HEK293 (cell line): ENCODE results near the gene HDAC7.

Source experiments
- CTCF ChIA-PET: fragments of 350-600 bp; formaldehyde crosslinking; extraction: SDS; loops from one replicate; lab custom pipeline; 2021; ENCODE audit warnings: antibody characterized with exemption; lab: Yijun Ruan, JAX
- POLR2A ChIA-PET: fragments of 300-600 bp; formaldehyde crosslinking; extraction: SDS; loops from one replicate; lab custom pipeline; 2020; ENCODE audit warnings: antibody characterized with exemption, inconsistent platforms; lab: Yijun Ruan, JAX
- H3K27ac ChIP-seq: fragments of 200-500 bp; sonication (Bioruptor generic); 2 replicates; pipeline ENCODE4 v1.5.1; 2014; ENCODE audit warnings: low read depth, low read length, control low read depth, inconsistent platforms; ENCODE audit errors: extremely low read depth
- H3K36me3 ChIP-seq, 2 experiments: fragments of 200-500 bp in 1 of 2; sonication (Bioruptor generic) in 1 of 2; 1 replicate in 1 of 2; 2 replicates in 1 of 2; pipeline ENCODE4 v1.5.1; 2014 to 2017; ENCODE audit warnings: inconsistent platforms in 2 of 2, low read length in 2 of 2; ENCODE audit not compliant: control insufficient read depth in 2 of 2, insufficient read depth in 1 of 2
- H3K4me1 ChIP-seq: fragments of 200-500 bp; sonication (Bioruptor generic); 2 replicates; pipeline ENCODE4 v1.5.1; 2014; ENCODE audit warnings: mild to moderate bottlenecking, low read length, inconsistent platforms; ENCODE audit not compliant: control insufficient read depth, insufficient read depth
- H3K4me3 ChIP-seq: 2 replicates; pipeline ENCODE4 v1.5.1; 2011; ENCODE audit warnings: low read depth, mild to moderate bottlenecking, control low read depth, low read length, moderate library complexity
- H3K9me3 ChIP-seq: fragments of 200-500 bp; sonication (Bioruptor generic); 2 replicates; pipeline ENCODE4 v1.5.1; 2014; ENCODE audit warnings: low read depth, low read length, inconsistent platforms; ENCODE audit not compliant: control insufficient read depth, insufficient read depth
- IKZF3 ChIP-seq: fragments of 450-650 bp; IDR thresholded peaks from 2 replicates; pipeline ENCODE4 v1.5.0; 2018; ENCODE audit warnings: missing biosample characterization, mild to moderate bottlenecking, missing genetic modification characterization, moderate library complexity
- KLF9 ChIP-seq: fragments of 450-650 bp; formaldehyde crosslinking; IDR thresholded peaks from 2 replicates; pipeline ENCODE4 v1.5.1; 2016; ENCODE audit warnings: missing biosample characterization, missing genetic modification characterization, low read depth
- SCRT2 ChIP-seq: fragments of 450-650 bp; formaldehyde crosslinking; IDR thresholded peaks from 2 replicates; pipeline ENCODE4 v1.5.1; 2016; ENCODE audit warnings: missing biosample characterization, missing genetic modification characterization
- SETDB1 ChIP-seq: IDR thresholded peaks from one replicate; pipeline ENCODE4 v1.6.1; 2017; ENCODE audit warnings: mild to moderate bottlenecking, low read length, moderate library complexity, mixed read lengths; ENCODE audit not compliant: insufficient read length
- ZBTB20 ChIP-seq: fragments of 450-650 bp; formaldehyde crosslinking; IDR thresholded peaks from 2 replicates; pipeline ENCODE4 v1.5.1; 2016; ENCODE audit warnings: missing biosample characterization, missing genetic modification characterization
- ZBTB8A ChIP-seq: fragments of 450-650 bp; formaldehyde crosslinking; IDR thresholded peaks from 2 replicates; pipeline ENCODE4 v1.5.1; 2016; ENCODE audit warnings: missing biosample characterization, missing genetic modification characterization
- ZNF121 ChIP-seq: fragments of 450-650 bp; formaldehyde crosslinking; IDR thresholded peaks from 2 replicates; pipeline ENCODE4 v1.5.1; 2016; ENCODE audit warnings: missing biosample characterization, missing genetic modification characterization
- ZNF335 ChIP-seq: fragments of 450-650 bp; formaldehyde crosslinking; conservative IDR thresholded peaks from 2 replicates; pipeline ENCODE4 v1.5.1; 2016; ENCODE audit warnings: missing biosample characterization, missing genetic modification characterization
- ZNF426 ChIP-seq: fragments of 450-650 bp; formaldehyde crosslinking; IDR thresholded peaks from 2 replicates; pipeline ENCODE4 v1.5.1; 2017; ENCODE audit warnings: missing biosample characterization, missing genetic modification characterization, mild to moderate bottlenecking, inconsistent platforms, moderate library complexity
- ZNF501 ChIP-seq: fragments of 450-650 bp; formaldehyde crosslinking; IDR thresholded peaks from 2 replicates; pipeline ENCODE4 v1.5.1; 2016; ENCODE audit warnings: missing biosample characterization, missing genetic modification characterization
- ZNF510 ChIP-seq: fragments of 450-650 bp; formaldehyde crosslinking; IDR thresholded peaks from 2 replicates; pipeline ENCODE4 v1.5.1; 2018; ENCODE audit warnings: mild to moderate bottlenecking, missing genetic modification characterization, missing biosample characterization; ENCODE audit not compliant: insufficient replicate concordance
- ZNF843 ChIP-seq: fragments of 450-650 bp; formaldehyde crosslinking; IDR thresholded peaks from 2 replicates; pipeline ENCODE4 v1.5.1; 2016; ENCODE audit warnings: missing biosample characterization, missing genetic modification characterization
- TF ChIP-seq, protein P1 (sequence below): fragments of 450-650 bp; formaldehyde crosslinking; conservative IDR thresholded peaks from 2 replicates; pipeline ENCODE4 v1.5.1; 2016; ENCODE audit warnings: low read depth, missing biosample characterization, missing genetic modification characterization
- TF ChIP-seq, protein P2 (sequence below): fragments of 450-650 bp; formaldehyde crosslinking; IDR thresholded peaks from 2 replicates; pipeline ENCODE4 v1.5.1; 2016; ENCODE audit warnings: missing biosample characterization, missing genetic modification characterization
- TF ChIP-seq, protein P3 (sequence below): fragments of 450-650 bp; formaldehyde crosslinking; IDR thresholded peaks from 2 replicates; pipeline ENCODE4 v1.5.1; 2016; ENCODE audit warnings: missing biosample characterization, missing genetic modification characterization

The HDAC7 gene

DNA sequence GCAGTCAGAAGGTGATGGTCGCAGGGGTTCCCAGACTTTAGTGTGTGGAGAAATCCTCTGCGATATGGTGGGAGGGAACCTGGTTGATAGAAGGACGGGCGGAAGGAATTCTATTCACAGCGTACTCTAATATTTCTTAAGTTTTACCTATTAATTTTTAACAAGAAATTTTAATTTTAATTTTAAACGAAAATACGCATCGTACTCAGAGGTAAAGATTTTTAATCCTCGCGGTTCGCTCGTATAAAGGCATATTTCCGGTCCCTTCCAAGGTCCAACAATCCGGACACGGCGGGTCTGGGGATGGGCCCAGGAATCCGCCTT lies 47.0 kb downstream of the HDAC7 start:
- POLR2A ChIA-PET = interaction anchor here (0.6 to 1.6 kb wide), 3 partner anchors 14 to 67 kb away, joined by 3 to 4 read pairs (median 4); partner anchors contain the start of gene RAPGEF3
- H3K27ac ChIP-seq = no peak overlapping the region; the same call in 1 of the 2 replicates
- CTCF ChIA-PET = interaction anchor here (0.5 to 19.6 kb wide), 12 partner anchors 10 to 417 kb away, joined by 3 to 784 read pairs (median 5); partner anchors contain the start of gene RAPGEF3
- no peak for TF ChIP-seq ZNF843 (tag by site-specific recombination)
- TF ChIP-seq ZNF335 (tag by site-specific recombination) = peak; percentile 63
- TF ChIP-seq ZBTB8A (tag by site-specific recombination) = peak; percentile 66
- TF ChIP-seq ZNF501 (tag by site-specific recombination) = no peak
- peak; percentile 61 for TF ChIP-seq ZBTB20 (tag by site-specific recombination)
- TF ChIP-seq, protein P1, sequence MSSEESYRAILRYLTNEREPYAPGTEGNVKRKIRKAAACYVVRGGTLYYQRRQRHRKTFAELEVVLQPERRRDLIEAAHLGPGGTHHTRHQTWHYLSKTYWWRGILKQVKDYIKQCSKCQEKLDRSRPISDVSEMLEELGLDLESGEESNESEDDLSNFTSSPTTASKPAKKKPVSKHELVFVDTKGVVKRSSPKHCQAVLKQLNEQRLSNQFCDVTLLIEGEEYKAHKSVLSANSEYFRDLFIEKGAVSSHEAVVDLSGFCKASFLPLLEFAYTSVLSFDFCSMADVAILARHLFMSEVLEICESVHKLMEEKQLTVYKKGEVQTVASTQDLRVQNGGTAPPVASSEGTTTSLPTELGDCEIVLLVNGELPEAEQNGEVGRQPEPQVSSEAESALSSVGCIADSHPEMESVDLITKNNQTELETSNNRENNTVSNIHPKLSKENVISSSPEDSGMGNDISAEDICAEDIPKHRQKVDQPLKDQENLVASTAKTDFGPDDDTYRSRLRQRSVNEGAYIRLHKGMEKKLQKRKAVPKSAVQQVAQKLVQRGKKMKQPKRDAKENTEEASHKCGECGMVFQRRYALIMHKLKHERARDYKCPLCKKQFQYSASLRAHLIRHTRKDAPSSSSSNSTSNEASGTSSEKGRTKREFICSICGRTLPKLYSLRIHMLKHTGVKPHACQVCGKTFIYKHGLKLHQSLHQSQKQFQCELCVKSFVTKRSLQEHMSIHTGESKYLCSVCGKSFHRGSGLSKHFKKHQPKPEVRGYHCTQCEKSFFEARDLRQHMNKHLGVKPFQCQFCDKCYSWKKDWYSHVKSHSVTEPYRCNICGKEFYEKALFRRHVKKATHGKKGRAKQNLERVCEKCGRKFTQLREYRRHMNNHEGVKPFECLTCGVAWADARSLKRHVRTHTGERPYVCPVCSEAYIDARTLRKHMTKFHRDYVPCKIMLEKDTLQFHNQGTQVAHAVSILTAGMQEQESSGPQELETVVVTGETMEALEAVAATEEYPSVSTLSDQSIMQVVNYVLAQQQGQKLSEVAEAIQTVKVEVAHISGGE = 0 out of 2 replicates have a peak, but pooled peaks have one; percentile 23
- TF ChIP-seq, all 188 proteins: peak for 4
- no peaks in the 10 kb centered on the region for H3K36me3 ChIP-seq
- H3K4me3 ChIP-seq = peak overlapping the region; percentile 76
- no peaks in the 10 kb centered on the region; the same call in 1 of the 2 replicates for H3K4me1 ChIP-seq
- H3K9me3 ChIP-seq = no peaks in the 10 kb centered on the region

DNA sequence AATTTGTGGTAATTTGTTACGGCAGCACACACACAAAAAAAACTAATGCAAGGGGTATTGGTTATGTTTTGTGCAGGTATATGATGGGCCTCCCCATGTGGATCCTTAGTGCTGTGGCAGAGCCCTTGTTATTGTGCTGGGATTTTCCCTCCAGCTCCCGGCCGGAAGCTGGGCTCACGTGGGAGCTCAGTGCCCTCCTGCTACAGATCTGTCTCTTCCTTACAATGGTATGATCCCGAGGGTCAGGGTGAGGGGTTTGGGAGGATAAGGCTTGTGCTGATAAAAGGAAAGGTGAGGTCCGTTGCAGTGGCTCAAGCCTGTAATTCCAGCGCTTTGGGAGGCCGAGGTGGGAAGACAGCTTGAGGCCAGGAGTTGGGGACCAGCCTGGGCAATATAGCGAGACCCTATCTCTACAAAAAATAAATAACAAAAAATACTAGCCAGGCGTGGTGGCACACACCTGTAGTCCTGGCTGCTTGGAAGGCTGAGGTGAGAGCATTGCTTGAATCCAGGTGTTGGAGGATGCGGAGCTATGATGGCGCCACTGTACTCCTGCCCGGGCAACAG lies 47.5 kb downstream of the HDAC7 start:
- TF ChIP-seq IKZF3 (tag by site-specific recombination) (0 out of 2 replicates have a peak, but pooled peaks have one; percentile 31), SCRT2 (peak; percentile 39; the same call in 1 of the 2 replicates), ZNF121 (tag by site-specific recombination) (peak; percentile 91), ZNF426 (tag by site-specific recombination) (no peak), SETDB1 (no peak)
- TF ChIP-seq, protein P2, sequence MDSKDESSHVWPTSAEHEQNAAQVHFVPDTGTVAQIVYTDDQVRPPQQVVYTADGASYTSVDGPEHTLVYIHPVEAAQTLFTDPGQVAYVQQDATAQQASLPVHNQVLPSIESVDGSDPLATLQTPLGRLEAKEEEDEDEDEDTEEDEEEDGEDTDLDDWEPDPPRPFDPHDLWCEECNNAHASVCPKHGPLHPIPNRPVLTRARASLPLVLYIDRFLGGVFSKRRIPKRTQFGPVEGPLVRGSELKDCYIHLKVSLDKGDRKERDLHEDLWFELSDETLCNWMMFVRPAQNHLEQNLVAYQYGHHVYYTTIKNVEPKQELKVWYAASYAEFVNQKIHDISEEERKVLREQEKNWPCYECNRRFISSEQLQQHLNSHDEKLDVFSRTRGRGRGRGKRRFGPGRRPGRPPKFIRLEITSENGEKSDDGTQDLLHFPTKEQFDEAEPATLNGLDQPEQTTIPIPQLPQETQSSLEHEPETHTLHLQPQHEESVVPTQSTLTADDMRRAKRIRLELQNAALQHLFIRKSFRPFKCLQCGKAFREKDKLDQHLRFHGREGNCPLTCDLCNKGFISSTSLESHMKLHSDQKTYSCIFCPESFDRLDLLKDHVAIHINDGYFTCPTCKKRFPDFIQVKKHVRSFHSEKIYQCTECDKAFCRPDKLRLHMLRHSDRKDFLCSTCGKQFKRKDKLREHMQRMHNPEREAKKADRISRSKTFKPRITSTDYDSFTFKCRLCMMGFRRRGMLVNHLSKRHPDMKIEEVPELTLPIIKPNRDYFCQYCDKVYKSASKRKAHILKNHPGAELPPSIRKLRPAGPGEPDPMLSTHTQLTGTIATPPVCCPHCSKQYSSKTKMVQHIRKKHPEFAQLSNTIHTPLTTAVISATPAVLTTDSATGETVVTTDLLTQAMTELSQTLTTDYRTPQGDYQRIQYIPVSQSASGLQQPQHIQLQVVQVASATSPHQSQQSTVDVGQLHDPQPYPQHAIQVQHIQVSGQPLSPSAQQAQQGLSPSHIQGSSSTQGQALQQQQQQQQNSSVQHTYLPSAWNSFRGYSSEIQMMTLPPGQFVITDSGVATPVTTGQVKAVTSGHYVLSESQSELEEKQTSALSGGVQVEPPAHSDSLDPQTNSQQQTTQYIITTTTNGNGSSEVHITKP (tag by site-specific recombination) = peak; percentile 66
- no peaks in the 10 kb centered on the region for H3K36me3 ChIP-seq
- no peak overlapping the region for H3K27ac ChIP-seq
- H3K4me3 ChIP-seq = no peak overlapping the region
- POLR2A ChIA-PET = interaction anchor here (0.7 to 1.6 kb wide), 2 partner anchors 10 to 66 kb away, joined by 3 to 4 read pairs; no protein-coding TSS in a partner anchor
- H3K9me3 ChIP-seq = no peaks in the 10 kb centered on the region
- CTCF ChIA-PET = interaction anchor here (0.5 to 19.6 kb wide), 13 partner anchors 9 to 476 kb away, joined by 3 to 784 read pairs (median 5); partner anchors contain the start of gene RAPGEF3
- H3K4me1 ChIP-seq = no peaks in the 10 kb centered on the region; the same call in 1 of the 2 replicates

DNA sequence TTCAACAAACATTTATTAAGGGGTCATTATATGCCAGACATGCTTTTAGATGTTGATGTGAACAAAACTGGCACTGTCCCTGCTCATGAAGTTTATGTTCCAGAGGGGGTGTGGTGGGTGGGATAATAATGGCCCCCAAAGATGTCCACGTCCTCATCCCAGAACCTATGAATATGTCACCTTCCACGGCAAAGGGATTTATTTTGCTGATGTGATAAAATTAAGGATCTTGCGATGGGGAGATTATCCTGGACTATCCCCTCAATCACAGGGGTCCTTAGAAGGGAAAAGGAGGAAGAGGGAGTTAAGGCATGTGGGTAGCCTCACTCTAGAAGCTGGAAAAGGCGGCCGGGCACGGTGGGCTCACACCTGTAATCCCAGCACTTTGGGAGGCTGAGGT lies 48.4 kb downstream of the HDAC7 start:
- H3K36me3 ChIP-seq = no peaks in the 10 kb centered on the region
- TF ChIP-seq KLF9 (tag by site-specific recombination) (0 out of 2 replicates have a peak, but pooled peaks have one; percentile 18), ZNF510 (tag by site-specific recombination) (no peak), ZNF335 (tag by site-specific recombination) (peak; percentile 73)
- TF ChIP-seq, protein P3, sequence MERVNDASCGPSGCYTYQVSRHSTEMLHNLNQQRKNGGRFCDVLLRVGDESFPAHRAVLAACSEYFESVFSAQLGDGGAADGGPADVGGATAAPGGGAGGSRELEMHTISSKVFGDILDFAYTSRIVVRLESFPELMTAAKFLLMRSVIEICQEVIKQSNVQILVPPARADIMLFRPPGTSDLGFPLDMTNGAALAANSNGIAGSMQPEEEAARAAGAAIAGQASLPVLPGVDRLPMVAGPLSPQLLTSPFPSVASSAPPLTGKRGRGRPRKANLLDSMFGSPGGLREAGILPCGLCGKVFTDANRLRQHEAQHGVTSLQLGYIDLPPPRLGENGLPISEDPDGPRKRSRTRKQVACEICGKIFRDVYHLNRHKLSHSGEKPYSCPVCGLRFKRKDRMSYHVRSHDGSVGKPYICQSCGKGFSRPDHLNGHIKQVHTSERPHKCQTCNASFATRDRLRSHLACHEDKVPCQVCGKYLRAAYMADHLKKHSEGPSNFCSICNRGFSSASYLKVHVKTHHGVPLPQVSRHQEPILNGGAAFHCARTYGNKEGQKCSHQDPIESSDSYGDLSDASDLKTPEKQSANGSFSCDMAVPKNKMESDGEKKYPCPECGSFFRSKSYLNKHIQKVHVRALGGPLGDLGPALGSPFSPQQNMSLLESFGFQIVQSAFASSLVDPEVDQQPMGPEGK (tag by site-specific recombination) = 0 out of 2 replicates have a peak, but pooled peaks have one; percentile 11
- H3K4me3 ChIP-seq = no peak overlapping the region
- H3K9me3 ChIP-seq = no peaks in the 10 kb centered on the region
- POLR2A ChIA-PET = no interaction called here
- H3K4me1 ChIP-seq = no peaks in the 10 kb centered on the region; the same call in 1 of the 2 replicates
- no peak overlapping the region for H3K27ac ChIP-seq
- CTCF ChIA-PET = interaction anchor here (6.0 to 19.6 kb wide), 5 partner anchors 8 to 69 kb away, joined by 40 to 784 read pairs (median 108); partner anchors contain the start of gene RAPGEF3
